Osteoblast (primary cell): ENCODE data around the gene KIF2B. TPM values are rescaled to one million over a fixed set of nuclear protein-coding genes. Genes with fewer than 3 reads are reported as not detected.

Experiments
- DNase-seq: peaks from one replicate; pipeline ENCODE4 v3.0.0; 2011; ENCODE audit warnings: low spot score, mixed read lengths; ENCODE audit not compliant: insufficient read length; ENCODE audit errors: missing footprints
- H2AFZ ChIP-seq: 2 replicates; pipeline ENCODE4 v1.6.0; 2011; ENCODE audit warnings: mild to moderate bottlenecking, low read length
- H3K27ac ChIP-seq: 2 replicates; pipeline ENCODE4 v1.5.1; 2011; ENCODE audit warnings: mild to moderate bottlenecking, low read depth, low read length, moderate library complexity
- H3K27me3 ChIP-seq: 2 replicates; pipeline ENCODE4 v1.6.0; 2012; ENCODE audit warnings: mild to moderate bottlenecking, control low read depth, inconsistent platforms, low read length, moderate library complexity; ENCODE audit not compliant: insufficient read depth
- H3K36me3 ChIP-seq: 2 replicates; pipeline ENCODE4 v1.5.1; 2011; ENCODE audit warnings: mild to moderate bottlenecking, low read length, control low read depth, moderate library complexity; ENCODE audit not compliant: insufficient read depth
- H3K4me1 ChIP-seq: 2 replicates; pipeline ENCODE4 v1.5.1; 2011; ENCODE audit warnings: mild to moderate bottlenecking, low read length, control low read depth, moderate library complexity; ENCODE audit not compliant: insufficient read depth
- H3K4me2 ChIP-seq: 2 replicates; pipeline ENCODE4 v1.6.0; 2011; ENCODE audit warnings: mild to moderate bottlenecking, low read length; ENCODE audit not compliant: insufficient read depth
- H3K4me3 ChIP-seq: fragments of 200-600 bp; sonication (generic); 3 replicates; pipeline ENCODE4 v1.5.1; 2012; ENCODE audit warnings: mild to moderate bottlenecking, low read length, inconsistent platforms; ENCODE audit not compliant: insufficient read depth
- H3K79me2 ChIP-seq: 2 replicates; pipeline ENCODE4 v1.6.0; 2012; ENCODE audit warnings: mild to moderate bottlenecking, low read length, control low read depth, inconsistent platforms; ENCODE audit not compliant: insufficient read depth
- H3K9me3 ChIP-seq: 2 replicates; pipeline ENCODE4 v1.5.1; 2011; ENCODE audit warnings: low read depth, low read length, control low read depth
- H4K20me1 ChIP-seq: 2 replicates; pipeline ENCODE4 v1.6.0; 2012; ENCODE audit warnings: mild to moderate bottlenecking, low read length, control low read depth; ENCODE audit not compliant: insufficient read depth
- CTCF ChIP-seq: IDR thresholded peaks from 2 replicates; pipeline ENCODE4 v1.5.1; 2011; ENCODE audit warnings: mild to moderate bottlenecking, low read depth, low read length, moderate library complexity; ENCODE audit errors: extremely low read depth
- total RNA-seq: library from RNA; depleted of rRNA; stranded (reverse); fragments of >200 nt; gene quantifications from 2 replicates; pipeline ENCODE4 v1.2.3, GENCODE V29; 2012

KIF2B gene
- total RNA-seq, 1 donor = not detected

DNA sequence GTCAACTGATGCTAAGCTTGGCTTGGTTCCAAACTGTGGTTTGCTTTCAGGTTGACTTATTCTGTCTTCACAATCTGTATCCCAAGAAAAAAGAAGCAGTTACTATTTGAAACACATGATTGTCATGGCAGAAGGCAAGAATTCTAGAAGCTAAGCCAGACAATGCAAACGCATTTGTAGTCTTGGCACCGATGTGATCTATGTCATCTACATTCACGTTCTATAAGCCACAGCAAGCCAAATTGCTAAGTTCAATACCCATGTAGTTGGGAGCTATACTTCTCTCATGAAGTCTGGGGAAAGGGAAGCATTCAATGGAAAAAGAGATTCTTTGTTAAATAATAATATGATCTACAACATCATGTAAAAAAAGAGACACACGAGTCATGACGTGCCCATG, 18.3 kb upstream of the KIF2B start:
- Histone ChIP-seq H3K4me3 (no peak overlapping the region), H3K27ac (no peak overlapping the region), H3K79me2 (no peaks in the 10 kb centered on the region)

DNA sequence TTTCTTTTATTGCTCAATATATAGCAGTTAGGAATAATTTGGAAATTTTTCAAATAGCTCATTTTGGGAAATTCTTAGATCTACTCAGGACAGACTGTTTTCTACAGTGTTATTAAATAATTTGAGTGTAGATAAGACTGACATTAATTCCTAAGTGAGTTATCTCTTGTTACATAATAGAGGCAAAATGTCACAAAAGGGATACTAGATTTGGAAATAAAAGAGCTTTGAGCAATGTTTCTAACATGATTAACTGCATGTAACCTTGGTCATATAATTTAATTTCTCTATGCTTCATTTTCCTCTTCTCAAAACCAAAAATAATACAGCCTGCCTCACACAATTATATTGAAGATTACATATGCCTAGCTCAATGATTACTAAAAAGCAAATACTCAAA, 16.3 kb upstream of the KIF2B start:
- no peak overlapping the region for H3K4me3 ChIP-seq
- no peak overlapping the region for H3K27ac ChIP-seq
- DNase-seq = no peak
- H3K4me1 ChIP-seq = no peaks in the 10 kb centered on the region
- H2AFZ ChIP-seq = no peak overlapping the region
- no peaks in the 10 kb centered on the region for H3K27me3 ChIP-seq
- TF ChIP-seq CTCF = no peak
- no peak overlapping the region for H3K4me2 ChIP-seq
- H3K79me2 ChIP-seq = no peaks in the 10 kb centered on the region
- H3K9me3 ChIP-seq = no peaks in the 10 kb centered on the region
- H3K36me3 ChIP-seq = no peaks in the 10 kb centered on the region
- no peaks in the 10 kb centered on the region for H4K20me1 ChIP-seq

More for the DNA sequence above, 18.3 kb upstream of the KIF2B start:
- no peak for TF ChIP-seq CTCF
- Histone ChIP-seq H3K9me3 (no peaks in the 10 kb centered on the region), H3K27me3 (no peaks in the 10 kb centered on the region), H3K4me2 (no peak overlapping the region), H4K20me1 (no peaks in the 10 kb centered on the region), H2AFZ (no peak overlapping the region), H3K4me1 (no peaks in the 10 kb centered on the region), H3K36me3 (no peaks in the 10 kb centered on the region)
- no peak for DNase-seq

- no peak overlapping the region for H3K4me2 ChIP-seq
- H3K27ac ChIP-seq = no peak overlapping the region
- H2AFZ ChIP-seq = no peak overlapping the region
- H3K9me3 ChIP-seq = no peaks in the 10 kb centered on the region
- no peaks in the 10 kb centered on the region for H3K4me1 ChIP-seq
- no peaks in the 10 kb centered on the region for H3K79me2 ChIP-seq
- no peaks in the 10 kb centered on the region for H3K27me3 ChIP-seq
- H3K4me3 ChIP-seq = no peak overlapping the region
- no peaks in the 10 kb centered on the region for H3K36me3 ChIP-seq
- TF ChIP-seq CTCF = no peak
- no peak for DNase-seq
- H4K20me1 ChIP-seq = no peaks in the 10 kb centered on the region
These were observed 15.4 kb upstream of the KIF2B start for GRCh38 chr17:53807286-53807685.

DNA sequence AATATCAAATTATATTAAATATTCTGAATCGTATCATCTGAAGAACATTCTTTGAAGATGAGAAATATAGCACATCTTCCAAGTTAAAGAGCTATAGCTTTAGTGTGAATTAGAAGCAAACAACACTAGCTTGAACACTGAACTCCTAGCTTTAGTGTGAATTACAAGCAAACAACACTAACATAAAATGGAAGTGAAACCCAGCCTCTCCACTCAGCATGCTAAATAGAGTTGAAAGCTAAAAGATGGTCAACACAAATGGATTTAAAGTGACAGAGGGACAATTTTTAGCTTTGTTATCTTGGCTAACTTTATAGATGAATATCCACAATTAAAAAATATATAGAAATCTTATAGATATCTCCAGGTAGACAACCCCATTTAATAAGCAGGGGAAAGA, 4.5 kb upstream of the KIF2B start:
- no peaks in the 10 kb centered on the region for H4K20me1 ChIP-seq
- H3K4me2 ChIP-seq = no peak overlapping the region
- H3K27ac ChIP-seq = no peak overlapping the region
- H2AFZ ChIP-seq = no peak overlapping the region
- H3K79me2 ChIP-seq = no peaks in the 10 kb centered on the region
- no peaks in the 10 kb centered on the region for H3K36me3 ChIP-seq
- DNase-seq = no peak
- no peaks in the 10 kb centered on the region for H3K27me3 ChIP-seq
- TF ChIP-seq CTCF = no peak
- H3K4me3 ChIP-seq = no peak overlapping the region
- H3K9me3 ChIP-seq = peaks cover 2% of the 10 kb centered on the region
- H3K4me1 ChIP-seq = no peaks in the 10 kb centered on the region
